Endothelial cell of umbilical vein (primary cell): Measurements from ENCODE around the gene SHROOM2. TPM values are rescaled to one million over a fixed set of nuclear protein-coding genes. Genes with fewer than 3 reads are reported as not detected.

Experiments
- BruUV-seq: library from RNA; stranded (reverse); fragments of 400-500 nt; replicated peaks from 2 replicates; lab custom pipeline; 2021; lab: Mats Ljungman, UMichigan
- CTCF ChIA-PET: fragments of 300-600, 350-600 bp; sonication (Branson Sonifier 250); formaldehyde crosslinking; loops from one replicate; lab custom pipeline; 2021; ENCODE audit warnings: antibody characterized with exemption, inconsistent platforms; lab: Charles Lee
- POLR2A ChIA-PET: fragments of 300-600, 350-600 bp; sonication (Branson Sonifier 250); formaldehyde crosslinking; loops from one replicate; lab custom pipeline; 2021; ENCODE audit warnings: antibody characterized with exemption, inconsistent platforms; lab: Charles Lee
- DNase-seq: peaks from one replicate; pipeline ENCODE4 v3.0.0-alpha.2; 2011; ENCODE audit warnings: low read depth, low spot score
- FAIRE-seq: peaks from 2 replicates; lab custom pipeline; 2011; peaks lifted over from hg19 to GRCh38; lab: Jason Lieb, UNC
- H2AFZ ChIP-seq: 2 replicates; pipeline ENCODE4 v1.6.0; 2012; ENCODE audit warnings: low read depth, low read length, control low read depth, inconsistent platforms
- H3K27ac ChIP-seq: 2 replicates; pipeline ENCODE4 v1.5.1; 2011; ENCODE audit warnings: low read depth, mild to moderate bottlenecking, control low read depth, low read length, moderate library complexity; ENCODE audit not compliant: insufficient read depth
- H3K27me3 ChIP-seq, 2 experiments: 2 replicates each; pipeline versions ENCODE4 v1.6.0 to v1.6.1; 2011; ENCODE audit warnings: low read length in 2 of 2, mixed read lengths in 1 of 2; ENCODE audit not compliant: control insufficient read depth in 2 of 2, insufficient read depth in 2 of 2
- H3K36me3 ChIP-seq, 2 experiments: 2 replicates in 1 of 2; 3 replicates in 1 of 2; pipeline ENCODE4 v1.5.1; 2011; ENCODE audit warnings: low read length in 2 of 2, mild to moderate bottlenecking in 1 of 2, moderate library complexity in 1 of 2; ENCODE audit not compliant: control insufficient read depth in 2 of 2, insufficient read depth in 2 of 2; ENCODE audit errors: extremely low read depth in 1 of 2
- H3K4me1 ChIP-seq: 3 replicates; pipeline ENCODE4 v1.5.1; 2011; ENCODE audit warnings: mild to moderate bottlenecking, low read length; ENCODE audit not compliant: control insufficient read depth, insufficient read depth; ENCODE audit errors: extremely low read depth
- H3K4me2 ChIP-seq: 2 replicates; pipeline ENCODE4 v1.6.1; 2011; ENCODE audit warnings: low read length, control low read depth, mixed read lengths; ENCODE audit not compliant: insufficient read depth
- H3K4me3 ChIP-seq, 3 experiments: fragments of 200-600 bp in 1 of 3; sonication (generic), shearing (Covaris generic) in 1 of 3; replicated peaks in 1 of 3; 2 replicates each; pipeline ENCODE4 v1.5.1; 2011 to 2016; ENCODE audit warnings: control low read depth in 3 of 3, low read length in 3 of 3, mild to moderate bottlenecking in 2 of 3, inconsistent platforms in 1 of 3, low read depth in 1 of 3, moderate library complexity in 1 of 3; ENCODE audit not compliant: insufficient read depth in 1 of 3
- H3K79me2 ChIP-seq: 2 replicates; pipeline ENCODE4 v1.6.0; 2012; ENCODE audit warnings: low read length, inconsistent platforms; ENCODE audit not compliant: control insufficient read depth, insufficient read depth
- H3K9ac ChIP-seq: replicated peaks from 2 replicates; pipeline ENCODE3; 2011; ENCODE audit warnings: low read length, control low read depth; ENCODE audit not compliant: insufficient read depth; ENCODE audit errors: extremely low read depth
- H3K9me1 ChIP-seq: replicated peaks from 3 replicates; pipeline ENCODE4 v1.6.0; 2011; ENCODE audit warnings: mild to moderate bottlenecking, low read length; ENCODE audit not compliant: control insufficient read depth, insufficient read depth; ENCODE audit errors: extremely low read depth
- H3K9me3 ChIP-seq: replicated peaks from 2 replicates; pipeline ENCODE4 v1.5.1; 2012; ENCODE audit warnings: low read length, inconsistent platforms; ENCODE audit not compliant: control insufficient read depth, insufficient read depth
- H4K20me1 ChIP-seq: replicated peaks from 2 replicates; pipeline ENCODE3; 2011; ENCODE audit warnings: mild to moderate bottlenecking, low read length; ENCODE audit not compliant: control insufficient read depth, insufficient read depth; ENCODE audit errors: extremely low read depth
- CTCF ChIP-seq, 2 donors: IDR thresholded peaks; 1 replicate in 1 of 2; 2 replicates in 1 of 2; pipeline ENCODE4 v1.5.1; 2011; ENCODE audit warnings: low read length in 2 of 2, mild to moderate bottlenecking in 2 of 2, moderate library complexity in 2 of 2, control low read depth in 1 of 2, inconsistent platforms in 1 of 2, low read depth in 1 of 2; ENCODE audit not compliant: insufficient read depth in 1 of 2; ENCODE audit errors: extremely low read depth in 1 of 2
- EZH2 ChIP-seq: IDR thresholded peaks from 2 replicates; pipeline ENCODE4 v1.6.1; 2012; ENCODE audit warnings: borderline replicate concordance, low read depth, mild to moderate bottlenecking, moderate library complexity, low read length, inconsistent platforms; ENCODE audit not compliant: severe bottlenecking
- FOS ChIP-seq: IDR thresholded peaks from 2 replicates; pipeline ENCODE4 v1.6.1; 2011; ENCODE audit warnings: mild to moderate bottlenecking, low read length, moderate library complexity, borderline replicate concordance; ENCODE audit not compliant: insufficient read depth
- GATA2 ChIP-seq: IDR thresholded peaks from 2 replicates; pipeline ENCODE4 v1.7.0; 2011; ENCODE audit warnings: low read depth, mild to moderate bottlenecking, moderate library complexity, mixed read lengths, low read length; ENCODE audit not compliant: insufficient read length, insufficient read depth
- JUN ChIP-seq: IDR thresholded peaks from 2 replicates; pipeline ENCODE4 v1.6.1; 2011; ENCODE audit warnings: borderline replicate concordance, low read depth; ENCODE audit not compliant: insufficient read length, insufficient read depth
- MAX ChIP-seq: IDR thresholded peaks from 2 replicates; pipeline ENCODE4 v1.6.1; 2011; ENCODE audit not compliant: insufficient read depth, insufficient read length
- MYC ChIP-seq: IDR thresholded peaks from one replicate; pipeline ENCODE4 v1.6.1; 2011; ENCODE audit warnings: mild to moderate bottlenecking, low read depth, low read length
- POLR2A ChIP-seq: IDR thresholded peaks from 2 replicates; pipeline ENCODE4 v1.6.1; 2012; ENCODE audit warnings: low read depth, mild to moderate bottlenecking, control low read depth, low read length
- POLR2AphosphoS5 ChIP-seq: IDR thresholded peaks from 2 replicates; pipeline ENCODE4 v1.6.1; 2012; ENCODE audit warnings: low read depth, mild to moderate bottlenecking, control low read depth, low read length, moderate library complexity; ENCODE audit not compliant: insufficient read depth
- dilution Hi-C: fragments of 300-500 bp; cut with MboI; formaldehyde crosslinking; loops from one replicate; pipeline ENCODE4 v1.15.0; 2019; ENCODE audit warnings: low sequenced_read_pairs; ENCODE audit not compliant: extremely low pct_ligation_motif_present
- intact Hi-C: fragments of 100-400 bp; cut with micrococcal nuclease; formaldehyde crosslinking; loops from one replicate; pipeline ENCODE4 v1.10.0; 2022
- polyA plus RNA-seq, 4 experiments: library from polyadenylated mRNA; depleted of rRNA in 3 of 4; stranded (reverse) in 3 of 4; unstranded in 1 of 4; fragments of >200 nt; gene quantifications; 2 replicates each; pipeline versions ENCODE4 v1.2.1 to v1.2.3, GENCODE V29; 2011 to 2012; ENCODE audit warnings: missing spikeins in 1 of 4
- total RNA-seq: library from RNA; stranded (reverse); gene quantifications from 2 replicates; pipeline ENCODE4 v1.2.3, GENCODE V29; 2021

SHROOM2 gene
- total and polyA plus RNA-seq, 2 donors (not counting 3 experiments of a cell fraction or from before 2014, with no cell fraction given), result 3.7 to 11.8 TPM

GRCh38 chrX:9775930-9776329 lies 10.3 kb upstream of the SHROOM2 start:
- FAIRE-seq (no peak), DNase-seq (no peak)
- CTCF ChIA-PET, result interaction anchor here (0.6 kb wide), 1 partner anchor 7 kb away, joined by 3 read pairs; no protein-coding TSS in a partner anchor
- Histone ChIP-seq H2AFZ (no peak overlapping the region), H3K4me2 (no peak overlapping the region), H3K27me3 (no peaks in the 10 kb centered on the region), H3K9me3 (no peaks in the 10 kb centered on the region), H3K27ac (no peak overlapping the region), H3K36me3 (no peaks in the 10 kb centered on the region), H3K9me1 (no peaks in the 10 kb centered on the region), H3K4me3 (no peak overlapping the region), H3K79me2 (no peaks in the 10 kb centered on the region), H3K4me1 (peaks cover 2% of the 10 kb centered on the region), H4K20me1 (no peaks in the 10 kb centered on the region), H3K9ac (no peak overlapping the region)
- intact Hi-C loops, result no loop called here
- TF ChIP-seq POLR2A (no peak), POLR2AphosphoS5 (no peak), CTCF (IDR thresholded peaks at IDR 0.05; ENCODE audit: extremely low read depth in 1 of 2, insufficient read depth in 1 of 2, low read depth in 1 of 2, low read length in 2 of 2) (no peak), JUN (no peak), GATA2 (no peak), MYC (no peak), MAX (no peak), FOS (no peak), EZH2 (no peak)
- POLR2A ChIA-PET, result no interaction called here
- no TSS peak for BruUV-seq
- dilution Hi-C loops, result no loop called here
